Stimulated activated CD4-positive, alpha-beta T cell treated with anti-CD3 and anti-CD28 coated beads, Interleukin-1b, Interleukin-23, amount 100 ng/mL, for 24 hours (primary cell): Measurements from ENCODE around the gene CYSRT1.

Experiments used
- DNase-seq, 4 experiments: peaks; one replicate each; pipeline ENCODE4 v3.0.0-alpha.2; 2020; ENCODE audit warnings: low read depth in 4 of 4, low spot score in 1 of 4

CYSRT1 gene

DNA sequence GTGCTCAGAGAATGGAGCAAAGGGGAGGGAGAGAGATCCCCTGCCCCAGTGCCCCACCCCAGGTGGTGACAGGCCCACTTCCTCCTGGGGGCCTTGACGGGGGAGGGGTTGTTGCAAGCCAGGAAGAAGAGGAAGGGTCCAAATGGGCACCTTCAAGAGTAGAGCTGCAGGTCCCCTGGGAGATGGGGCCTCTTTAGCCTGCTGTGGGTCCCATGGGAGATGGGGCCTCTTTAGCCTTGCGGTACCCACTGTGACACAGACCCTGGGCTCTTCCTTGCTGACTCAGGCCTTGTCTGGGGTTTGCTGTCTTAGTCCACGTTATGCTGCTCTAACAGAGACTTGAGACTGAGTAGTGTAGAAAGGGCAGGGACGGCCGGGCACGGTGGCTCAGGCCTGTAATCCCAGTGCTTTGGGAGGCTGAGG lies 43.0 kb downstream of the CYSRT1 start:
- DNase-seq, result no peak

DNA sequence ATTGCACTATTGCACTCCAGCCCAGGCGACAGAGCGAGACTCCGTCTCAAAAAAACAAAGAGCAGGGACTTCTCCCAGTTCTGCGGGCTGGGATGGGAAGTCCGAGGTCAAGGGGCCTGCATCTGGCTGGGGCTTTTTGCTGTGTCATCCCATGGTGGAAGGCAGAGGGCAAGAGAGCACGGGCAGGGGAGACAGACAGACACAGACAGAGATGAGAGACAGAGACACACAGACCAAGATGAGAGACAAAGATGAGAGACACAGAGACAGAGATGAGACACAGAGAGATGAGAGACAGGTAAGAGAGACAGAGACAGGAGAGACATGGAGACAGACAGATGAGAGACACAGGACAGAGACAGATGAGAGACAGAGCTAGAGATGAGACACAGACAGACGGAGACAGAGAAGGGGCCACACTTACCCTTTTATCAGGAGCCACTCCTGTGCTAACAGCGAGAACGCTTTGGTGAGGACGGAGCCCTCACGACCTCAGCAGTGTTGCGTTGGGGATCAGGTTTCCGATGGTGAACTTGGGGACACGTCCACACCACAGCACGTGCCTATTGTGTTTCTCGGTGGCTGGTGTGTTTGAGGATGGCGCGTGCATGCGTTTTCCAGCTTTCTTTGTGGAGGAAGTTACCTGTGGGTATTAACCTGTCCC lies 43.7 kb downstream of the CYSRT1 start:
- no peak for DNase-seq

DNA sequence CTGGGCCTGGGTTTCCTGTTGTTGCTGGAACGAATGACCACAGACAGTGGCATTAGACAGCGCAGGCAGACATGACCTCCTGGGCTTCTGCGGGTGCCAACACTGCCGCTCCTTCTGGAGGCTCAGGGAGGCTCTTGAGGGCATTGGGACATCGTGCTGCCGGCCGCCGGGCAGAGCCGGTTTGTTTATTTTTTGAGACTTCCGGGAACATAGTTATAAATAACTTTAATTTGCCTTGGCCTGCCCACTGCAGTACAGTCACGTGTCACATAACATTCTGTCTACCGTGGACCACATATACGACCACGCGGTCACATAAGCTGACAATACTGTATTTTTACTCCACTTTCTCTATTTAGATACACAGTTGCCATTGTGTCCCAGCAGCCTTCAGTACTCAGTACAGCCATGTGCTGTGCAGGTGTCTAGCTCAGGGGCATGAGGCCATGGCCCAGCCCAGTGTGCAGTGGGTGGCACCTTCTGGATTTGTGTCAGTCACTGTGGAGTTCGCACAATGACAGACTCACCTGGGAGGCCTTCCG lies 44.3 kb downstream of the CYSRT1 start:
- no peak for DNase-seq

DNA sequence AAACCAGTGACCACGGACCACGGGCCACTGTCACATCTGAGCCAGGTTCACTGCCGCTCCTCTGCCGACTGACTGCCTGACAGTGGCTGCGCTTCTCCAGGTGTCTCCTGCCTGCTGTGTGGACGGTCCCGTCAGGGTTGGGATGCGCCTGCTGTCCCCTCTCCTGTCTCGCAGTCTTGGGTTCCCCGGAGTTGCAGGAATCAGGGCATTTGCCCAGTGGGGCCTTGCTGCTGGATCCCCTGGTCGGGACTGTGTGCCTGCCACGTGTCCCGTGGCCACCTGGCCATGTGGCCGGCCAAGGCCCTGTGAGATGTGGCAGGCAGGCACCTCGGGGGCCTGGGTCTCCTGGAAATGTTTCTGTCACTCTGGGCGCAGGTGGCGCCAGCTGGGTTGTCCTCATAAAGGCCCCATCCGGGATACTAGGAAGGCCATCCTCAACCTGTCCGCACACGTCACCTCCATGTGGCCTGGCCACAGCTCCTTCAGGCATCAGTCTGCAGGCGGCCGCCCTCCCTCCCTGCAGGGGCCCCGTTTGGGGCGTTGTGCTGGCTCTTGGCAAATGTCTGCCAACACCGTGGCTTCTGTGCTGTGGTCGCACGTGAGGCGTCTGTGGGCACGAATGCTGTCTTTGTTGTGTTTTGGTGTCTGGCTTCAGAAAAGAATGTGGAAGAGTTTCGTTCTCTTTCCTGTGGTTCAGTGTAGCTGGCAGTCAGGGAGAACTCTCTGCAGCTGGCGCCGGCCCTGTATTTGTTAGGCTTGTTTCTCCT lies 46.1 kb downstream of the CYSRT1 start:
- no peak for DNase-seq

DNA sequence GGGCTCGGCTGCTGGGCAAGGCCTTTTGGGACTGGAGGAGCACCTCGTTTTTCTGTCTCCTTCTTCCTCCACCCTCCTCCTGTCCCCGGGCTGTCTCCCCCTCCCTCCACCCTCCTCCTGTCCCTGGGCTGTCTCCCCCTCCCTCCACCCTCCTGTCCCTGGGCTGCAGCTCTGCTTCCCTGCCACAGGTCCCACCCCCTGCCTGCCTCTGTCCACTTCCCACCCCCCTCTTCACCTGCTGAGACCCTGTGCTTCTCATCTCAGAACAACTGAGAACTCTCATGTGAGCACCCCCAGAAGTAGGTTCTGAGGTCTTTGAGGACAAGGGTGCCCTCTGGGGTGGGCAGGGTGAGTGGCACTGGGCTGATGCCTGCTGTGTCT lies 46.7 kb downstream of the CYSRT1 start:
- no peak for DNase-seq

DNA sequence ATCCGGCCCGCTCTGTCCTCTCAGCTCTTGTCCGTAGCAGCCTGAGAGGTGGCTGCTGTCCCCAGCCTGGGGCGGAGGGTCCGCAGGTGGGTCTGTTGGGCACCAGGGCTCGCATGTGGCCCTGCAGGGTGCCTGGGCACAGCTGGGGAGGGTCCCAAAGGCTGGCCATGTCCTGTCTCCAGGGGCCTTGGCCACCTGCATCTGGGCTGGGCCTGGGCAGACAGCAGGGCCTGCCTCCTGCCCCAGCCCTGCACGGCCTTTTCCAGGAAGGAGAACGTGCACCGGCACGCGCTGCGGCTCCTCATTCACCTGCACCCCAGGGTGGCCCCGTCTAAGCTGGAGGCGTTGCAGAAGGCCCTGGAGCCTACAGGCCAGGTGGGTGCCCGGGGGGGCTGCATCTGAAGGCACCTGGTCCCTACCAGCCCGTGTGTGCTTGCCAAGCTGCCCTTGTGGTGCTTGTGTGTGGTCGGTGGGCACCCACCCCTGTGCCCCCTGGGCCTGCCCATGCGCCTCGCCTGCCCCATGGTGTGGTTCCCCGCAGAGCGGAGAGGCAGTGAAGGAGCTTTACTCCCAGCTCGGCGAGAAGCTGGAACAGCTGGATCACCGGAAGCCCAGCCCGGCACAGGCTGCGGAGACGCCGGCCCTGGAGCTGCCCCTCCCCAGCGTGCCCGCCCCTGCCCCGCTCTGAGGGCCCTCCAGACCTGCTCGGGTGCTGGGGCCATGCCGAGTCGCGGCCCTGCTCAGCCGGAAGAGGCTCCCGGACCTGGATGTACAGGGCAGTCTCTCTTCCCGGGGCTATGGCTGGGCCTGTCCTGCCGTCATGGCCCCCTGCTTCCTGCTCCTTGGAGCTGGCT lies 47.5 kb downstream of the CYSRT1 start:
- no peak for DNase-seq

DNA sequence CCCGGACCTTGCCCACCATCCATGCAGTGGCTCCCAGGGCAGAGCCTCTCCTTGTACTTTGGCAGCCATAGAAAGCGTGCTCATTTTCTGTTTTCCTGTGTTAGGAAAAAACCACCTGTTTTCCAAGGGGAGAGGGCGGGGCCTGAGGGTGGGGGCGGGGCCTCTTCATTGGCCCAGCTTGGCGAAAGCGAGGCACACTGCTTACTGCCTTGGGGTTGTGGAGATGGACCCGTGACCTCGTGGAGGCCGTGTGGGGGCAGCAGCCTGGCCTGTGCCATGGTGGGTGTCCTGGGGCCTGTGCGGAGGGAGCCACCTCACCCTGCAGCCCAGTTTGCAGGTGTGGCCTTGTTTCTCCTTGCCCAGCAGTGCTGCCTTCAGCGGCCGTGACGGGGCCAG lies 48.1 kb downstream of the CYSRT1 start:
- no peak for DNase-seq

DNA sequence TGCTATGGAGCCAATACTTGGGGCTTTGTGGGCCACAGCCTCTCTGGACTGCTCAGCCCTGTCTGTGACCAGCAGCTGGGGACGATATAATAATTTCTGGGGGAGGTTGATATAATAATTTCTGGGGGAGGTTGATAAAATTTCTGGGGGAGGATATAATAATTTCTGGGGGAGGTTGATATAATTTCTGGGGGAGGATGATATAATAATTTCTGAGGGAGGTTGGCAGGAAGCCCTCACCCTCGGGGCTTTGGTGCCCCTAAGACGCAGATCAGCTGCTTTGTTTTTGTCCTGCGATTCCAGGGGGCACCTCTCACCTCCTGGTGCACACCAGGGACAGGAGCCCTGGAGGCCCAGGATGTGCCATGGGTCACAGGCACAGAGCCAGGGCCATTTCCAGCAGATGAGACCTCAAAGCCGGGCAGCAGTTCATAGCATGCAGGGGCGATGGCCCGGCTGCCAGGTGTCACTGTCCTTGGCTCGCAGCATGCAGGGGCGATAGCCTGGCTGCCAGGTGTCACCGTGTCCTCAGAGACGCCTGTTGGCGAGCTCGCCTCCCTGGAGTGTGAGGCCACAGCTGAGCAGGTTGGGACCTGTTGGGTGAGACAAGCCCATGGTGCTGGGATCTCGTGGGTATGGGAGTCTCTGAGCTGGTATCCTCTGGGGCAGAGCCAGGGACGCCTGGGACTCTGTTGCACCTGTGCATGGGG lies 48.8 kb downstream of the CYSRT1 start:
- no peak for DNase-seq

DNA sequence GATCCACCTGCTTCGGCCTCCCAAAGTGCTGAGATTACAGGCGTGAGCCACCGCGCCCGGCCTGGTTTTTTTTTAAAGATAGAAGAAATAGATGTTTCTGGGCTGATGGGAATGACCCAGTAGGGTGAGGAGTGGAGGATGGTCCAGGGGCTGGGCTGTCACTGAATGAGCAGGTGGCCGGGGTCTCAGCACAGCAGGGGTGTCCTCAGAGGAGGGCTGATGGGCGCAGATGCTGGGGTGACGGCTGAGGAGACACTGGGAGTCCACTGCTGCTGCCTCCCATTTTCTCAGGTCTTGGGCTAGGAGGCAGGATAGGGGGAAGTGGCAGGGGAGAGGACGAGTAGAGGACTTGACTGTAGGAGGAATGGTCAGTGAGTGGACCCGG lies 50.2 kb downstream of the CYSRT1 start:
- DNase-seq, result no peak
